Measurements from ENCODE around the gene KCNQ2. TPM values are rescaled to one million over a fixed set of nuclear protein-coding genes. Genes with fewer than 3 reads are reported as not detected.

KCNQ2 gene
- total RNA-seq, 1 experiment from 2014 or later, result 0.25 TPM

DNA sequence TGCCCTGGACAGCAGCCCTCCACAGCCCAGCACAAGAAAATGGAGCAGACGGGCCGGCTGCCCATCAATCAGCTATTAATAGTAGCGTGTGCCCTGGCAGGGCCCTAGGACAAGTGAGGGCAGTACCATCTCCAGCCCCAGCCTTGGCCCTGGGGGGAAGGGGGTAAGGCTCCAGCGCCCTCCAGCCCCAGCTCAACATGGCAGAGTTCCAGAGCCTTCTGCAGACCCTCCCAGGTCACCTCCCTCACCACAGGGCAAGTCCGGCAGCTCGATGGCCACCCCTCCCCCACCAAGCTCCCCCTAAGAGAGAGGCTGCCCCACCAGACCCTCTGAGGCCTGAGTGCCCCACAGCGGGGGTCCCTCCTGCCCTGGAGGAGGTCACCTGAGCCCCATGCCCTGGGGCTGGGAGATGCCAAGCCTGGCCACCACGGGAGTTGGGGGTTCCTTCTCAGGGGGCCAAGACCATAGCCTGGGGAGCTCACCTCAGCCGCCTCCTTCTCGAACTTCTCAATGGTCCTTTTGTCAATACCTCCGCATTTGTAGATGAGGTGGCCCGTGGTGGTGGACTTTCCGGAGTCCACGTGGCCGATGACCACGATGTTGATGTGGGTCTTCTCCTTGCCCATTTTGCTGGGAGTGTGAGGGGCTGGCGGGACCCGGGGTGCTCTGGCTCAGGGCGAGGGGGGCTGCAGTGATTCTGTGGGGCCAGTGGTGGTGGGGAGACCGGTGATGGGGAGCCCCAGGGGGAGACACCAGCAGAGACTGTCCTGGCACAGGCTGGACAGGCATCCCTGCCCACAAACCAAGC, 24.9 kb upstream of the KCNQ2 start:
- Mint-ChIP-seq H3K4me1 (ENCODE audit: low read depth, unreplicated experiment) (no peaks in the 10 kb centered on the region), H3K36me3 (ENCODE audit: insufficient read depth, unreplicated experiment) (no peaks in the 10 kb centered on the region), H3K9me3 (ENCODE audit: unreplicated experiment) (peaks cover 8% of the 10 kb centered on the region), H3K4me3 (ENCODE audit: unreplicated experiment) (peak overlapping the region; percentile 66), H3K27me3 (ENCODE audit: insufficient read depth, unreplicated experiment) (no peaks in the 10 kb centered on the region), H3K27ac (ENCODE audit: unreplicated experiment) (no peak overlapping the region)
- no peaks in the 10 kb centered on the region for H3K27me3 ChIP-seq (replicated peaks; ENCODE audit: control insufficient read depth, insufficient read depth, low read length)
- H3K9me3 ChIP-seq, result no peaks in the 10 kb centered on the region
- peak in 1 of 2 experiments; percentile 54 for DNase-seq
- intact Hi-C loops (cut with micrococcal nuclease; ENCODE audit: unreplicated experiment), result no loop called here
- BruUV-seq (replicated peaks), result TSS peak; percentile 29
- H3K4me1 ChIP-seq, result peaks cover 6% of the 10 kb centered on the region; the same call in 1 of the 2 replicates
- POLR2A ChIA-PET, result interaction anchor here (0.5 to 0.7 kb wide), 2 partner anchors 23 to 88 kb away, joined by 3 read pairs; partner anchors contain the start of gene PPDPF
- CTCF ChIA-PET, result interaction anchor here (0.5 to 2.9 kb wide), 7 partner anchors 13 to 586 kb away, joined by 3 to 15 read pairs (median 3); partner anchors contain the start of gene PPDPF
- no peak overlapping the region for H3K4me3 ChIP-seq (ENCODE audit: low read depth, low read length)
- TF ChIP-seq, protein P1, sequence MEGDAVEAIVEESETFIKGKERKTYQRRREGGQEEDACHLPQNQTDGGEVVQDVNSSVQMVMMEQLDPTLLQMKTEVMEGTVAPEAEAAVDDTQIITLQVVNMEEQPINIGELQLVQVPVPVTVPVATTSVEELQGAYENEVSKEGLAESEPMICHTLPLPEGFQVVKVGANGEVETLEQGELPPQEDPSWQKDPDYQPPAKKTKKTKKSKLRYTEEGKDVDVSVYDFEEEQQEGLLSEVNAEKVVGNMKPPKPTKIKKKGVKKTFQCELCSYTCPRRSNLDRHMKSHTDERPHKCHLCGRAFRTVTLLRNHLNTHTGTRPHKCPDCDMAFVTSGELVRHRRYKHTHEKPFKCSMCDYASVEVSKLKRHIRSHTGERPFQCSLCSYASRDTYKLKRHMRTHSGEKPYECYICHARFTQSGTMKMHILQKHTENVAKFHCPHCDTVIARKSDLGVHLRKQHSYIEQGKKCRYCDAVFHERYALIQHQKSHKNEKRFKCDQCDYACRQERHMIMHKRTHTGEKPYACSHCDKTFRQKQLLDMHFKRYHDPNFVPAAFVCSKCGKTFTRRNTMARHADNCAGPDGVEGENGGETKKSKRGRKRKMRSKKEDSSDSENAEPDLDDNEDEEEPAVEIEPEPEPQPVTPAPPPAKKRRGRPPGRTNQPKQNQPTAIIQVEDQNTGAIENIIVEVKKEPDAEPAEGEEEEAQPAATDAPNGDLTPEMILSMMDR (IDR thresholded peaks at IDR 0.05; ENCODE audit: insufficient read depth in 1 of 2, low read depth in 1 of 2, low read length in 1 of 2, severe bottlenecking in 1 of 2, unreplicated experiment in 1 of 2), result no peak
- no peaks in the 10 kb centered on the region for H3K36me3 ChIP-seq (ENCODE audit: control insufficient read depth, insufficient read depth, low read length)

DNA sequence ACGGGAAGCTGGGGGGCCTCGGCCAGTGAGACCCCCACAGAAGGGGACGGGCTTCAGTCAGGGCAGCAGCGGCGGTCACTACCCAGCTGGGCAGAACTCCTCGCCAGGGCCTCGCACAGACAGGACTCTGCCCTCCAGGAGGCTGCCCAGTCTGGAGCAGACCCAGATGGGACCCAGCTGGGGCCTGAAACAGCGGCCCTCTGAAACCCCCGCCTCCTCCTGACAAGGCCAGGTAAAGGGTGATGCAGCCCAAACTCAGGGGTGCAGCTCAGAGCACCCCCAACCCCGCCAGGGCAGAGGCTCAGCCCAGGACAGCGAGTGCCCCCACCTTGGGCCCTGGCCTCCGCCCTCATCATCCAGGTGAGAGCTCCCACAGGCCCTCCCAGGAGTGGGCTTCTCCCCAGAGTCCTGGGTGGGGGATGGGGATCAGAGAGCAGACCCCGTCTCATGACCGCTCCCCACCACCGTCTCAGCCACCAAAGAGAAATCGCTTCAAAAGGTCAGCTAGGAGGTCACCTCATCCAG, 24.2 kb upstream of the KCNQ2 start:
- Mint-ChIP-seq H3K4me1 (ENCODE audit: low read depth, unreplicated experiment) (no peaks in the 10 kb centered on the region), H3K4me3 (ENCODE audit: unreplicated experiment) (no peak overlapping the region), H3K36me3 (ENCODE audit: insufficient read depth, unreplicated experiment) (no peaks in the 10 kb centered on the region), H3K27ac (ENCODE audit: unreplicated experiment) (no peak overlapping the region), H3K9me3 (ENCODE audit: unreplicated experiment) (peaks cover 15% of the 10 kb centered on the region), H3K27me3 (ENCODE audit: insufficient read depth, unreplicated experiment) (no peaks in the 10 kb centered on the region)
- CTCF ChIA-PET, result interaction anchor here (0.5 to 2.9 kb wide), 14 partner anchors 13 to 938 kb away, joined by 3 to 15 read pairs (median 3); partner anchors contain the start of gene PPDPF
- Histone ChIP-seq H3K27me3 (replicated peaks; ENCODE audit: control insufficient read depth, insufficient read depth, low read length) (no peaks in the 10 kb centered on the region), H3K4me1 (peaks cover 6% of the 10 kb centered on the region; the same call in 1 of the 2 replicates), H3K36me3 (ENCODE audit: control insufficient read depth, insufficient read depth, low read length) (no peaks in the 10 kb centered on the region), H3K9me3 (no peaks in the 10 kb centered on the region), H3K4me3 (ENCODE audit: low read depth, low read length) (no peak overlapping the region)
- DNase-seq, result peak in 1 of 2 experiments; percentile 51
- TF ChIP-seq, protein P1 (IDR thresholded peaks at IDR 0.05; ENCODE audit: insufficient read depth in 1 of 2, low read depth in 1 of 2, low read length in 1 of 2, severe bottlenecking in 1 of 2, unreplicated experiment in 1 of 2), result no peak
- no TSS peak for BruUV-seq (replicated peaks)
- intact Hi-C loops (cut with micrococcal nuclease; ENCODE audit: unreplicated experiment), result loop anchor here (1.0 kb wide), 1 partner anchor 24 kb away; the partner anchor contains the start of gene PPDPF
- POLR2A ChIA-PET, result interaction anchor here (0.5 to 1.0 kb wide), 2 partner anchors 25 to 88 kb away, joined by 3 to 4 read pairs; no protein-coding TSS in a partner anchor

Data from Caco-2 (cell line).